Skeletal muscle cell (primary cell): ENCODE data around the gene APLP2.
A peak's percentile ranks its signal among the peaks of the same experiment; 100 is the strongest.

Experiments
- DNase-seq: peaks from one replicate; pipeline ENCODE4 v3.0.0-alpha.2; 2010; ENCODE audit warnings: low read depth
- H3K4me3 ChIP-seq: 2 replicates; pipeline ENCODE4 v1.5.1; 2011; ENCODE audit warnings: low read depth, mild to moderate bottlenecking, control low read depth, low read length, moderate library complexity

Gene APLP2

DNA sequence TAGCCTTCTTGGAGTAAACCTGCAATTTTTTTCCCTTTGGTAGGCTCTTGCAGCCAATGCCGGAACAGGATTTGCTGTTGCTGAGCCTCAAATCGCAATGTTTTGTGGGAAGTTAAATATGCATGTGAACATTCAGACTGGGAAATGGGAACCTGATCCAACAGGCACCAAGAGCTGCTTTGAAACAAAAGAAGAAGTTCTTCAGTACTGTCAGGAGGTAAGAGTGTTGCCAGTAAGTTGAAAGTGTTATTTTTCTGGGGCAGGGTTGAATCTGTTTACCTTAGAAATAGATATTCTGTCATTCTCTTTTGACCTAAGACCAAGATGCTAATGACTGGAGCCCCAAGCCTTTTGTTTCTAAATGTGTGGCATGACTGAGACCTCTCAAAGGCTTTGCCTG, 39.7 kb downstream of the APLP2 start:
- no peak overlapping the region for H3K4me3 ChIP-seq
- DNase-seq, result no peak

- DNase-seq, result no peak
Observed at GRCh38 chr11:130110339-130111108, 40.8 kb downstream of the APLP2 start.

DNA sequence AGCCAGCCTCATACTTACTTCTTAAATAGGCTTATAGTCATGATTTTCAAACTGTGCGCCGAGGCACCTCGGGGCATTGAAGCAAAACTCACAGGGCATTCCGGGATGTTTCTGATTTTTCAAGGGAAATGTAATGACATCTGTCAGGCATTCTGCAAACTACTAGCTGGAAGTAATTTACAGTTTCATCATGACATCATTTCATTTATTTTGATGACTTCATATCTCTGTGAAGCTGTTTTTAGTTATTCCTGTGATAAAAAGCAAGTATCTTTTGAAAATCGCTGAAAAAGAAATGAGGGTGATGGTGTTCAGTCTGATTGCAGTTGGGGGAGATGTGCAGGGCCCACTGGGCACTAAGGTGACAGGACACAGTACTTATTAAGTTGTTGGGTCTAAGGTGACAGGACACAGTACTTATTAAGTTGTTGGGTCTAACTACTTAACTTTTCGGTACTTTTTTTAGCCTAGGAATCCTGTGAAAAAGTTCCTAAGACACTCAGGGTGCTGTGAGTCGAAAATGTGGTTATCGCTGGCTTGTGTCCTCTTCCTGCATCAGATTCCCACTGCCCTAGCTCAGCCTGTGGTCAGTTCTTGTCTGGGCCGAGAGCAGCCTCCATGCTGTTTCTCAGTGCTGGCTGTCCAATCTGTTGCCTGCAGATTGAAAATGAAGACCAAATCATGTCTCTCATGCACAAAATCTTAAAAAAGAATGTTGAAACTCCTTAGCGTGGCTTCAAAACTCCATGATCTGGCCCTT, 42.6 kb downstream of the APLP2 start:
- no peak overlapping the region for H3K4me3 ChIP-seq
- DNase-seq, result no peak

More at GRCh38 chr11:130110339-130111108, 40.8 kb downstream of the APLP2 start:
- no peak overlapping the region for H3K4me3 ChIP-seq

GRCh38 chr11:130114281-130114680, 44.6 kb downstream of the APLP2 start:
- H3K4me3 ChIP-seq, result no peak overlapping the region
- DNase-seq, result no peak

GRCh38 chr11:130114726-130115125, 45.0 kb downstream of the APLP2 start:
- no peak for DNase-seq
- no peak overlapping the region for H3K4me3 ChIP-seq

GRCh38 chr11:130115218-130115617, 45.5 kb downstream of the APLP2 start:
- DNase-seq, result peak; percentile 7
- H3K4me3 ChIP-seq, result no peak overlapping the region

DNA sequence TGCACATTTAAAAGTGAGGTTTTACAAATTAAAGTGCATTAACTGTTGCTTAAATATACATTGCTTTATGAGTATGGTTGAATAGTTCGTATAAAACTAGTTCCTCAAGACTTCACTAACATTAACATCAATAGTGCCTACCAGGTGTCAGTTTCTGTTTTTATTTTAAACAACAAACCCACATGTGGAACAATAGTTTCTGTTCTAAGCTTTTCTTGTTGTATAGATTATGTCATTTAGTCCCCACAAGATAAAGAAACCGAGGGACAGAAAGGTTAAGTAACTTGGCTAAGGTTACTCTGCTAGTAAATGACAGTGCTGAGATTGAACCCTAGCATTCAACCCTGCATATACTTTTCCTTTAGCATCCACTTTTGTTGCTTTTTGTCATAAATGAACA, 48.5 kb downstream of the APLP2 start:
- no peak overlapping the region for H3K4me3 ChIP-seq
- DNase-seq, result no peak

- no peak for DNase-seq
Observed at GRCh38 chr11:130118636-130119387, 49.1 kb downstream of the APLP2 start.

GRCh38 chr11:130120045-130120444, 50.4 kb downstream of the APLP2 start:
- no peak overlapping the region for H3K4me3 ChIP-seq
- DNase-seq, result no peak

More at GRCh38 chr11:130118636-130119387, 49.1 kb downstream of the APLP2 start:
- no peak overlapping the region for H3K4me3 ChIP-seq

- DNase-seq, result peak; percentile 41
- H3K4me3 ChIP-seq, result no peak overlapping the region
Observed at GRCh38 chr11:130121445-130121978, 51.8 kb downstream of the APLP2 start.

DNA sequence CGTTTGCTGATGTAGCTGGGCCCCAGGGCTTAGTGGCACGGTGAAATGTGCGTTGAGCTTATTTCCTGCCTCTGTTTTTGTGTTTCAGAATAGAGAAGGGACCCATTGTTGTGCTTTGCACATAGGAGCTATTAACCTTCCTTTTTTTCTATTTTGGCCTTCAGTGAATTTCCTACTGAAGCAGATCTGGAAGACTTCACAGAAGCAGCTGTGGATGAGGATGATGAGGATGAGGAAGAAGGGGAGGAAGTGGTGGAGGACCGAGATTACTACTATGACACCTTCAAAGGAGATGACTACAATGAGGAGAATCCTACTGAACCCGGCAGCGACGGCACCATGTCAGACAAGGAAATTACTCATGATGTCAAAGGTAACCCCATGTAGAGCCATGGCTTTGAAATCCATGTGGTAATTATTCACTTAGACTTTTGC, 52.5 kb downstream of the APLP2 start:
- DNase-seq, result no peak
- H3K4me3 ChIP-seq, result no peak overlapping the region

DNA sequence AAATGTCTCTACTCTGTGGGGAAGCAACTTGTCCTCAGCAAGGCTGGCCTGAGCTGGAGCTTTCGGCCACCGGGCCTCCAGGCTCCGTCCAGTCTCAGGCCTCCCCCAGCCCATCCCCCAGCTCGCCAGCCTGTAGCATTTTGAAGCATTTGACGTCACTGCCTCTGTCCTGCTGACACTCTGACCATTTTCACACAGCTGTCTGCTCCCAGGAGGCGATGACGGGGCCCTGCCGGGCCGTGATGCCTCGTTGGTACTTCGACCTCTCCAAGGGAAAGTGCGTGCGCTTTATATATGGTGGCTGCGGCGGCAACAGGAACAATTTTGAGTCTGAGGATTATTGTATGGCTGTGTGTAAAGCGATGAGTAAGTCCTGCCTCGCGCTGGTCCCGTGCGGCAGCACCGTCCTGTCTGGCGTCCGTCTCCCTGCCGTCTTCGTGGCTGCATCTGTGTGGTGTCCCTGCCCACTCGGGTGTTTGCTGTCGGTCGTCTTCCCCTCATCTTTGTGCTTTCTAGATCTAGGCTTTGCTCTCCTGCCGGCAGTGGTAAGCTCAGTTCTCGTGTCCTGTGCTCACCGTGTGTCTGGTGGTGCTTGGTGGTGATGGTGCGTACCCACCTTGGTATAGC, 53.8 kb downstream of the APLP2 start:
- no peak for DNase-seq
- no peak overlapping the region for H3K4me3 ChIP-seq

- no peak overlapping the region for H3K4me3 ChIP-seq
- DNase-seq, result peak; percentile 79
Observed at GRCh38 chr11:130124096-130124495, 54.4 kb downstream of the APLP2 start.

DNA sequence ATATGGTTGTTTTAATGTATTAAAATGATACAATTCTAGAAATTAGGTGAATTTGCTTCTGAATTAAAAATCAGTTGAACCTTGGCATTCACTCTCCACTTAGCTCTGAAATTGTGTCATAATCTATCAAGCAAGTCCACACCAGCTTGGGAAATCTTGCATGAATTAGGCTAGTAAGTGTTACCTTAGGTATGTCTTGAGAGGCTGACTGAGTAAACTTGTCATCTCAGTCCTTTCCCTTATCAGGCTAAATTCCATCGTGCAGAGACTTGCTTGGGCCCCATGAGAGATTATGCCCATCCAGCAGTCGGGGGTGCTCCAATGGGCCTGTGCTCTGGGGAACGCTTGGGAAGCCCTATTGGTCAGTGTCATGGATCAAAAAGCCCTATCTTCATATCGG, 55.9 kb downstream of the APLP2 start:
- H3K4me3 ChIP-seq, result no peak overlapping the region
- no peak for DNase-seq

DNA sequence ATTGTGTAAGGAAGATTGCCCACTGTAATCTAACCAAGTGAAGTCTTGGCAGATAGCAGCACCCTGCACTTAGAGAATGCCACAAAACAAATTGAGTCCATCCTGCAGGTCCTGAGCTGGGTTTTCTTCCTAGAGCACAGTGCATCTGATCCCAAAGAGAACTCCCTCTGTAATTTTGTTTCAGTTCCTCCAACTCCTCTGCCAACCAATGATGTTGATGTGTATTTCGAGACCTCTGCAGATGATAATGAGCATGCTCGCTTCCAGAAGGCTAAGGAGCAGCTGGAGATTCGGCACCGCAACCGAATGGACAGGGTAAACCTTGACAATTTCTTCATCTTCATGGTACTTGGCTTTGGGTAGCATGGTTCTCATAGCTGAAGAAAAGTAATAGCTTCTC, 56.8 kb downstream of the APLP2 start:
- H3K4me3 ChIP-seq, result no peak overlapping the region
- no peak for DNase-seq

DNA sequence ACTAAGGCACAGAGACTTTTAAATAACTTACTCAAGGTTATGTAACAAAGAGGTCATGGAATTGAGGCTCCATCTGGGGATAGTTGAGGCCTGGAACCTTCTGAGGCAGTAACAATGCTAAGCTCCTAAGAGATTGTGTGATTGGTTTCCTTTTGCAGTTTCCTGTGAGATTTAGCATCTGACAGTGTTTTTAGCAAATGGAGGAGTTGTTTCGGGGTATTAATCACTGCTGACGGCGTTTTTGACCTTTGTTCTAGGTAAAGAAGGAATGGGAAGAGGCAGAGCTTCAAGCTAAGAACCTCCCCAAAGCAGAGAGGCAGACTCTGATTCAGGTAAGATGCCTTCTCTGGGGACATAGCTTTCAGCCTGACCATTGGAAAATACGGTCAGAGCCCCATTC, 57.8 kb downstream of the APLP2 start:
- H3K4me3 ChIP-seq, result no peak overlapping the region
- DNase-seq, result no peak

GRCh38 chr11:130128626-130129025, 58.9 kb downstream of the APLP2 start:
- no peak for DNase-seq
- H3K4me3 ChIP-seq, result no peak overlapping the region

DNA sequence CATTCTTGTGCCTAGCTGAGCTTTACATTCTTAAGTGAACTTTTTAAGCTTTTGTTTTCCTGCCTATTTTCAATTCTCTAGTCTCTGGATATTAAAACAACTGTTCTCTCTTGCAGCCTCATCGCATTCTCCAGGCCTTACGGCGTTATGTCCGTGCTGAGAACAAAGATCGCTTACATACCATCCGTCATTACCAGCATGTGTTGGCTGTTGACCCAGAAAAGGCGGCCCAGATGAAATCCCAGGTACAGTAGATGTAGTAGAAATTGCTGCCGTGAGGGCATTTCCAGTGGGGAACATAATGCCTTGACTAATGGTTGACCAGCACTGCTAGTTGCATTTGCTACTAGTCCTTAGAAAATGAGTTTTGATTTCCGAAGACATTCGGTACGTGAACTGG, 60.2 kb downstream of the APLP2 start:
- no peak for DNase-seq
- no peak overlapping the region for H3K4me3 ChIP-seq
